ENCODE results near the gene LAMB4. TPM values are rescaled to one million over a fixed set of nuclear protein-coding genes. Genes with fewer than 3 reads are reported as not detected.
A peak's percentile ranks its signal among the peaks of the same experiment; 100 is the strongest.

Gene LAMB4
- total RNA-seq, 1 donor from 2014 or later: 3.1 TPM

DNA sequence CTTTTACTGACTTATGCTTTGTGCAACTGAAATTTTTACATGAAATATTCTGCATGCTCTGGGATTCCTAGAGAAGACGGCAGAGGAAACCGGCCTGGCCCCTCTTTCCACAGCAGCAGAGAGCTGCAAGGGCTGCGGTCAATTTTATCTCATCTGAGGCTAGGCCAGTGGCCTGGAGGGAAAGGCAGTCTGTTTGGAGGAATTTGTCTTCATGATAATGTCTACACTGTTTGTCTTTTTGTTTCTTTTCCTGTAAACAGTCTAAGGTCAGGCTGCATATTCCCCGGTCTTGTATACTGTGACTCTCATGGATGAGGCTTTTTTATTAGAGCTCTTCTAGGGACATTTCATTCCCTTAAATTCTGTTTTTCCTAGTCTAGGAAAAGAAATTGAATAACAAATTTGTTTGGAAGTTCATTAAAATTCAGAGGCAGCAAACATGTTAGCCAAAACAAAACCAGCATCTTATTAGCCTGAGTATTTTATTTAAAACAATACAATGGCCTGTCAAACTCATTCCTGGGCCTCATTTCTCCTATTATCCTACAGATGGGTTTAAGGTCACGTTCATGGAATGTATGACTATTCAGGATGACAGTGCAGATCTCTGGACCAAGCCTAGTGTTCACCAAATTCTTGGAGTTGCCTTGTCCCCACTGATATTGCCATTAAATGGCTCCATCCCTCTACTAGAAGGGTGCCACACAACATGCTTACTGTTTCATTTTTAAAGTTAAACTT, 26.4 kb downstream of the LAMB4 start:
- no peak for DNase-seq

DNA sequence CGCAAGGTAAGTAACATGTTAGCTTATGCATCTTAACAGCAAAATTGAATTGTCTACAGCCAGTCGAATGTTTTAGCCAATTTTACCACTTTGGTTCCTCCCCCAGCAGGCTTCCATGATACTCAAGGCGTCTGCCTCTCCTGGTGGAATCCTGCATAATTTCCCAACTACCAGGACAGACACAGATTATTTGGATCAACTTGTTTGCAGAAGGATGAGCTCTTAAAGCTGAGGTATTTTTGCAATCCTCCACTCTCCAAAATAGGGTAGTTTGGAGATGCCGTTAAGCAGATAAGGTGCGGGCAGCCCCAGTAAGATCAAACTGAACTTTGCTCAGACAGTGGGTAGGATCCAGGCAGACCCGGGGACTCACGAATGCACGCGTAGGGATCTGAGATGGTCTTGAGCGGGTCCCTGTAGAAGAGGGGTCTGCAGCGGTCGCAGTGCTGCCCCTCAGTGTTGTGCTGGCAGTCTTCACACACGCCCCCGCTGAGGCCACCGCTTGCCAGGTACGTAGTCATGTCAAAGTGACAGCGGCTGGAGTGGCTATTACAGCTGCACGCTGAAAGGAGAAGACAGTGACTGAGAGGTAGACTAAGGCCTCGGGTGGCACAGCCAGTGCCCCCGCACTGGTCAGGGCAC, 27.4 kb downstream of the LAMB4 start:
- DNase-seq: no peak

DNA sequence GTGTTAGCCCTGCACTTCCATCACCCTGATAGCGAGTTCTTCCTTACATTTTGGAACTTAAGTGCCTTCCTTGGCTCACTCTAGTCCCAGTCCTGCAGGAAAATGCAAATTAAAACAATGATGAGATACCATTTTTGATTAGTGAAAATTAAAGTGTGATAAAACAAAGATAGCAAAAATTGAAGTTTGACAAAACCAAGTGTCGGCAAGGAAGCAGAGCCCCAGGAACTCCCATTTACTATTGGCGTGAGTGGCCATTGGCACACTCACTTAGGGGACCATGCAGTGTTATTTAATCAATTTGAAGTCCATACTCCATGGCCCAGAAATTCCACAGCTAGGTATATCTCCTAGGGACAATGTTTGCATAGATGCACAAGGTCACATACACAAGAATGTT, 28.4 kb downstream of the LAMB4 start:
- DNase-seq: no peak

DNA sequence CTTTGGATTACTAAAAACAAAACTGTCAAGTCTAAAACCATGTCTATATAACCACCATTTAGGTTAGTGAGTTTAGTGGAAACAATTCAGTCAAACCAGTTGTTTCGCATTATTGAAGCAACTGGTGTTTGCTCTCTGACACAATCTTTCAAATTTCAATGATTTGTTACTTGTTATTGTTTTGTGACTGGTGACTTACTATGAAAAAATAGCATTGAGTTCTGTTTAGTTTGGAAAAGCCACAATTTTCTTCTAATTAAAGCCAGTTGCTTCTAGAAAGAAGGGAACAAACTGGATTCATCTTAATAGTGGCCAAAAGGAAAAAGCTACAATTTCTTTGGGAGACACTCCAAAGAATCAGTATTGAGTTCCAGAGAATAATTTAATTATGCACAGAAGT, 30.4 kb downstream of the LAMB4 start:
- no peak for DNase-seq

DNA sequence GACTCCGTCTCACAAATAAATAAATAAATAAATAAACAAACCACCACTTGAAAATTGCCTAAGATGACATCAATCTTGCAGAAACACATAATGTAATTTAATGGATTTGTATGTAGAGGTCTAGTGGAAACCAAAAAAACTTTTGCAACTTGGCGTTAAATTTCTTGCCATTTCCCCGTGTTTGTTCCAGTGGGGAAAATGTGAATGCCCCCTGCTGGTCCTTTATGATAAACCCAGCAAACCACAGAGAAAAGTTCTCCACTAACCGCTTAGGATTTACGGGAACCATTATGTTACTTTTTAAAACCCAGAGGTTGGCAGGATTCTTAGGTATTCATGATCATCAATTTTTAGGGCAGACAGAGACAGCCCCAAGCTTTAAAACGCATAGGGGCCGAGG, 32.5 kb downstream of the LAMB4 start:
- no peak for DNase-seq

- DNase-seq: no peak
These were observed 33.2 kb downstream of the LAMB4 start for GRCh38 chr7:108096996-108097395.

- DNase-seq: peak; percentile 49
These were observed 35.0 kb downstream of the LAMB4 start for GRCh38 chr7:108094933-108095710.

- DNase-seq: peak; percentile 63
These were observed 35.8 kb downstream of the LAMB4 start for GRCh38 chr7:108094346-108094745.

DNA sequence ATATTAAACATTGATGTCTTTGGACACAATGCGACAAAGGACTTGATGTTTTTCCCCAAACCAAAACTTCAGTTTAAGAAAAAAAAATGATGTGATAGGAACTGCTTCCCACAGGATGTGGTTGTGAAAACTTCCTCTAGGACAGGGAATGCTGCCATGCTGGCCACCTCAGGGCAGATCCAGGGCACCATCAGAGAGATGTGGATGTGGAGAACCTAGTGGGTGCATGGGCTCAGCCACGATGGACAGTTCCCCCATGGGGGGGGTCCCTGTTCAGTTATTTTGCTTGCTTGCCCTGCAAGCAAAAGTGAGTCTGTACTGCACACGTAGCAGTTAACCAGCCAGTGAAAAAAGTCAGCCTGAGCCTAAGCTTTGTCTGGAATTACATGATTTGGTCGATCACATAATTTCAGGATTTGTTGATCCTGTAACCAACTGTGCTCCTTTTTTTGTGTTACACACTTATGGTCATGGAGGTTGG, 36.3 kb downstream of the LAMB4 start:
- no peak for DNase-seq

DNA sequence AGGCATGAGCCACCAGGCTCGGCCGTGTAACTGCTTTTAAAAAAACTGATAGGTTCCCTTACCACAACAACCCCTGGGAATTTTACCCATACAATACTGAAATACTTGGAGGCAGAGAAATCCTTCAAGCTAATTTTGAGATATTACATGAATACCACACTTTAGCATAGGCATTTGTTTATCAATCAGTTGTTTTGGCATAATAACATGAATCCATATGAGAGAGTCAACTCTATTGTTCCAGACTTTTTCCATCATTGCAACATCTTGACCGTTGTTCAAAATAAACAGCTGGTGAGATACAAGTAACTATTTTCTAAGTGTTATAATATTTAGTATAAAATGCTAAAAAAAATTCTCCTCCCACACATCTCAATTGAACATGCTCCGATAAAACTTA, 36.8 kb downstream of the LAMB4 start:
- DNase-seq: no peak

DNA sequence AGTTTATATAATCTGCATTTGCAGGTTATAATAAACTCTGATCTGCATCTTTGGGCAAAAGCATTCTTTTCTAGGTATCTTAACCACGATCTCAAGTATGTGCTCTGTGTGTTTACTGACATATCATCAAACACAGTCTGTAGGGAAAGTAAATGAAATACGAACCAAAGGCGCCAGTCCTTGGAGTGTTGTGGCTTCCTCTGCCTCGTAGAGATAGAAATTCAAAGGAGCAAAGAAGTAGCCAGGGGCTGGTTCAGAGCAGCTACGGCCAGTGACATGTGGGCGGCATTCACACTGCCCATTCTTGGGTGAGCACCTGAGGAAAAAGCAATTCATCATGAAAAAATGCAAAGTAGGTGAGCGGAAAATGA, 38.7 kb downstream of the LAMB4 start:
- no peak for DNase-seq

DNA sequence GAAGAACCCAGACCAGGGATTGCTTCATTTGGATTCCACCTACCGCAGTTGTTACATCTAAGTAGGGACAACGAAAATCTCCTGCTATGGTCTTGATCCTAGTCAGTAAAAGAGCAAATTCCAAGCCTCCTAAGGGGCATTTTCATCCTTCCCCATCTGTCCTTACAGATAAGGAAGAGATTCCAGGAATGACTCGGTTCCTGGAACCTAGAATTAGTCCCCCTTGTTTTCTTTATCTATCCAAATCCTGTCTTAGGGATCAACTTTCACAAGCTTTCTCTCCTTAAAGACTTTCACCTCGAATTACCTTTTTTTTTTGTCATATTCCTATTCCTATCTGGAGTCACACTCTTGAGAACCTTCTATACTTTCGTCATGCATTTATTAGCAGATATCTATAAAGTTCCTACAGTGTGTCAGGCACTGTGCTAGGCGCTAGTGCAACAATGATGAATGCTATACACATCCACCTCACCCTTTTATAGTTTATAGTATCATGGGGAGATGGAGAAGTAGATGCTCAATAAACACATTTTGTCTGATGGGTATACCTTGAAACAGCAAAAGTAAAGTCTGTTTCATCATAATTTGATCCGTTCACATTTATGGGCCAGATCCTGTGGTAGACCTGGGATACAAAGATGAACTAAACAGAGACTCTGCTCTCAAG, 39.2 kb downstream of the LAMB4 start:
- DNase-seq: no peak

- DNase-seq: no peak
These were observed 40.8 kb downstream of the LAMB4 start for GRCh38 chr7:108089381-108089780.

DNA sequence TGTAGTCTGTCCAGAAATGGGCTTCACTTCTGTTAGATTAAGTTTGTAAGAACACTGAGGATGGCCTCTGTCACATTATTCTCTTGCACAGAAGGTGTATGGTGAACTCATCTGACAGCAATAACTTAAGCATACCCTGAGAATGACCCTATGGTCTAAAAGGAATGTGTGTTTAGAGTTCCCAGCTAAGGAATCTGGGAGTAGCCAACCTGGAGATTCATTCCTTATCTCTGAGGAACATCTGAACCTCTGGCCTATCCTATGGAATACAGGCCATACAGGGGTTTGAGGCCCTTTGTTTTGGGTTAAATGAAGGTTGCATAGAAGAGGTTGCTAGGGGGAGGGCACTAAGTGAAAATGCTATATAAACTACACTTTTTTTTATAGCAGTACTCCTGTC, 41.4 kb downstream of the LAMB4 start:
- DNase-seq: no peak

GRCh38 chr7:108087778-108088177, 42.4 kb downstream of the LAMB4 start:
- no peak for DNase-seq

- DNase-seq: peak; percentile 60
These were observed 43.2 kb downstream of the LAMB4 start for GRCh38 chr7:108086962-108087361.

- no peak for DNase-seq
These were observed 43.6 kb downstream of the LAMB4 start for GRCh38 chr7:108086546-108086945.

- DNase-seq: no peak
These were observed 46.2 kb downstream of the LAMB4 start for GRCh38 chr7:108083980-108084379.

DNA sequence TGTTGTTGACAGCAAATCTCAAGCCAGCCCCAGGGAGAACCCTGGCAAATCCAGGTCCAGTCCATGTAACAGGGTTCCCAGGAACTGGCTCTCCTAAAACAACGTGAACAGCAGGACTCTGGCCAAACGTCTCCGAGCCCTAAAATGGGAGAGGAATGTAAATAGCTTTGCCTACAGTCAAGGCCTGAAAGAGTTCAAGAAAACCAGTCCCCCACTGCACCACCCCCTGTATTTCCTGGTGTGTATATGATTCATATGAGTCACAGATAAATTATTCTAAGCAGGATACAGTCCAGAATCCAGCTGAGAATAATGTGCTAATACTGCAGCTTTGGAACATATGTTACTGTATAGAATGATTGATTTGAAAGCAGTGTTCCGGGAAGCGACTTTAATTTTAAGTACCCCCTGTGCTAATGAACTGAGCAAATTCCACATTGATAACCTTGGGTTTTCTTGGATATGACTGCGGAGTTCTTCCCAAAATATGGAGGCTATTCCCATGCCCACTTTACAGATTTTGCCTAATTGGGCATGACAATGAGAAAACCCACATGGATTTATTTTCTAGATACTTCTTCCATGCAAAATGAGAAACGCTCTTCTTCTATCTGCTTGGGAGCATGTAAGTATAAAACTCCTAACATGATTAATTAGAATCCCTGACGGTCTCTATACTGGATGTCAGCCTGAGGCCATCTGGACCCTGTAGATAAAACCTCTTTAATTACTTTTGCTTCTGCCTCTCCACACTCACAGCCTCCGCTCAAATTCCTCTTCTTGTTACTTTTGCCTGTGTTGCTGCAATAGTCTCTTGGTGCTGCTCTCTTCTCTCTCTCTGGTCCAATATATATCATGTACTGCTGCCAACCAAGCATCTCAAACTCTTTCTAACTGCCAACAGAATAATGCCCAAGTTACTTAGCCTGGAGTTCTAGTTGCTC, 50.2 kb downstream of the LAMB4 start:
- DNase-seq: peak; percentile 77

- DNase-seq: peak; percentile 69
These were observed 50.9 kb downstream of the LAMB4 start for GRCh38 chr7:108079276-108079647.

DNA sequence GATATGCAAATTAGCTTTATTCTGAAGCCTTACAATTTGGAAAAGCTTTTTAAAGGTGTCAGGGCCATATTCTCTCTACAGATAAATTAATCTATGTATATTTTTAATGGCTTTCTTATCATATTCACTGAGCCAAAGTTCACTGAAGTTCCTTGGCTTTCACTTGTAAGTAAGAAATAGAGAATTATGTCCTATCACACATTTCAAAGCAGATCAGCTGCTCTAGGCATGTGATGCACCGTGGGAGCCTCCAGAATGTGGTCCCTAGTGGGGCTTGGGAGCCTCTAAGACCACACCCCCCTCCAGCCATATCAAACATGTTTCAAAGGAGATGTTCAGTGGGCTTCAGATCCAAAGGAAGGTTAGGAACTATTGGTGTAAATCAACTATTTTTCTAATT, 51.5 kb downstream of the LAMB4 start:
- no peak for DNase-seq
